Glutamatergic neuron (in vitro differentiated cells): ENCODE results near the gene TBC1D13. TPM values are rescaled to one million over a fixed set of nuclear protein-coding genes. Genes with fewer than 3 reads are reported as not detected.

Experiments used
- DNase-seq: peaks from one replicate; pipeline ENCODE4 v3.0.0; 2022
- H3K27ac Mint-ChIP-seq: one replicate; pipeline ENCODE4 v1.8.0; 2020; ENCODE audit warnings: mild to moderate bottlenecking, mixed read lengths, inconsistent platforms; ENCODE audit not compliant: unreplicated experiment
- H3K27me3 Mint-ChIP-seq: one replicate; pipeline ENCODE4 v1.8.0; 2020; ENCODE audit warnings: mild to moderate bottlenecking, moderate library complexity, mixed read lengths, inconsistent platforms; ENCODE audit not compliant: unreplicated experiment
- H3K36me3 Mint-ChIP-seq: one replicate; pipeline ENCODE4 v1.8.0; 2020; ENCODE audit warnings: mild to moderate bottlenecking, mixed read lengths, inconsistent platforms; ENCODE audit not compliant: unreplicated experiment
- H3K4me1 Mint-ChIP-seq: one replicate; pipeline ENCODE4 v1.8.0; 2020; ENCODE audit warnings: mild to moderate bottlenecking, low read depth, mixed read lengths, inconsistent platforms; ENCODE audit not compliant: unreplicated experiment
- H3K4me3 Mint-ChIP-seq: one replicate; pipeline ENCODE4 v1.8.0; 2020; ENCODE audit warnings: mild to moderate bottlenecking, mixed read lengths, inconsistent platforms; ENCODE audit not compliant: unreplicated experiment
- H3K9me3 Mint-ChIP-seq: one replicate; pipeline ENCODE4 v1.8.0; 2020; ENCODE audit warnings: mild to moderate bottlenecking, moderate library complexity, mixed read lengths, inconsistent platforms; ENCODE audit not compliant: unreplicated experiment
- total RNA-seq: library from RNA; stranded (reverse); fragmentation: NEBNext Ultra II Directional; extraction: Animal tissue kit (Norgen Biotek cat#: 25700); gene quantifications from one replicate; pipeline ENCODE4 v1.2.1, GENCODE V29; 2021; ENCODE audit not compliant: unreplicated experiment
- TF ChIP-seq, protein P1 (sequence below): fragments of 200-600 bp; sonication (generic); IDR thresholded peaks from one replicate; pipeline ENCODE4 v1.5.0; 2021; ENCODE audit not compliant: partially characterized antibody, unreplicated experiment

The TBC1D13 gene
- total RNA-seq, 1 donor from 2014 or later, result 25.6 TPM

DNA sequence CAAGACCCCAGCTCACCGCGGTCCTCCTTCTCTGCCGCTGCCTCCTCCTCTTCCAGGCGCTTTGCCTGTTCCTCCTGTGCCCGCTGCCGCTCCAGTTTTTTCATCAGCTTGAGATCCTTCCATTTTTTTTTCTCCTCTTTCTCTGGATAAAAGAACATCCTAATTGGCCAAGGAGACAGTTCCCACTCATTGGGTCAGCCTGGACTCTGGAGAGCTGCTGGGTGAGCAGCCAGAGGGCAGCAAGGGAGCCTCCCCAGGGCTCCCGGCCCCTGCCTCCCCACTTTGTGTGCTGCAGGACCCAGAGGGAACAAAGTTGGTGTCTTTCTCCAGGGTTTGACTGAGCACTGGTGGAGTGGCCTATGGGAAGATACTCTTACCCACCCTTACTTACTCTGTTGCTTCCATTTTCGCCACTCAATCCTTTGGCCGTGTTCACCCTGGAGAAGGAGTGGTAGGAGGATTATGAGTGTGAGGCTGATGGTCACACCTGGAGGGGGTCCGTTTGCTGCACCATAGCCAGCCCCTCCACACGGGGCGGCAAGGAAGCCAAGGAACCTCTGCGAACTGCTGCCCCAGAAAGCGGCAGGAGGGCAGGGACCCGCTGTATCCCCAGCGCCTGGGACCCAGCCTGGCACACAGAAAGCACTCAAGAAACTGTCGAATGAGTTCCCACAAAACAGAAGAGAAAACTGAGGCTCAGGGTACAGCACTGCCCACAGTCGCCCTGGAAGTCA, 41.8 kb downstream of the TBC1D13 start:
- H3K9me3 Mint-ChIP-seq, result peaks cover 4% of the 10 kb centered on the region
- H3K27me3 Mint-ChIP-seq, result peaks cover 2% of the 10 kb centered on the region
- no peak for DNase-seq
- TF ChIP-seq, protein P1, sequence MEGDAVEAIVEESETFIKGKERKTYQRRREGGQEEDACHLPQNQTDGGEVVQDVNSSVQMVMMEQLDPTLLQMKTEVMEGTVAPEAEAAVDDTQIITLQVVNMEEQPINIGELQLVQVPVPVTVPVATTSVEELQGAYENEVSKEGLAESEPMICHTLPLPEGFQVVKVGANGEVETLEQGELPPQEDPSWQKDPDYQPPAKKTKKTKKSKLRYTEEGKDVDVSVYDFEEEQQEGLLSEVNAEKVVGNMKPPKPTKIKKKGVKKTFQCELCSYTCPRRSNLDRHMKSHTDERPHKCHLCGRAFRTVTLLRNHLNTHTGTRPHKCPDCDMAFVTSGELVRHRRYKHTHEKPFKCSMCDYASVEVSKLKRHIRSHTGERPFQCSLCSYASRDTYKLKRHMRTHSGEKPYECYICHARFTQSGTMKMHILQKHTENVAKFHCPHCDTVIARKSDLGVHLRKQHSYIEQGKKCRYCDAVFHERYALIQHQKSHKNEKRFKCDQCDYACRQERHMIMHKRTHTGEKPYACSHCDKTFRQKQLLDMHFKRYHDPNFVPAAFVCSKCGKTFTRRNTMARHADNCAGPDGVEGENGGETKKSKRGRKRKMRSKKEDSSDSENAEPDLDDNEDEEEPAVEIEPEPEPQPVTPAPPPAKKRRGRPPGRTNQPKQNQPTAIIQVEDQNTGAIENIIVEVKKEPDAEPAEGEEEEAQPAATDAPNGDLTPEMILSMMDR, result no peak
- peak overlapping the region; percentile 92 for H3K4me3 Mint-ChIP-seq
- no peak overlapping the region for H3K27ac Mint-ChIP-seq
- no peaks in the 10 kb centered on the region for H3K36me3 Mint-ChIP-seq
- H3K4me1 Mint-ChIP-seq, result peaks cover 6% of the 10 kb centered on the region

DNA sequence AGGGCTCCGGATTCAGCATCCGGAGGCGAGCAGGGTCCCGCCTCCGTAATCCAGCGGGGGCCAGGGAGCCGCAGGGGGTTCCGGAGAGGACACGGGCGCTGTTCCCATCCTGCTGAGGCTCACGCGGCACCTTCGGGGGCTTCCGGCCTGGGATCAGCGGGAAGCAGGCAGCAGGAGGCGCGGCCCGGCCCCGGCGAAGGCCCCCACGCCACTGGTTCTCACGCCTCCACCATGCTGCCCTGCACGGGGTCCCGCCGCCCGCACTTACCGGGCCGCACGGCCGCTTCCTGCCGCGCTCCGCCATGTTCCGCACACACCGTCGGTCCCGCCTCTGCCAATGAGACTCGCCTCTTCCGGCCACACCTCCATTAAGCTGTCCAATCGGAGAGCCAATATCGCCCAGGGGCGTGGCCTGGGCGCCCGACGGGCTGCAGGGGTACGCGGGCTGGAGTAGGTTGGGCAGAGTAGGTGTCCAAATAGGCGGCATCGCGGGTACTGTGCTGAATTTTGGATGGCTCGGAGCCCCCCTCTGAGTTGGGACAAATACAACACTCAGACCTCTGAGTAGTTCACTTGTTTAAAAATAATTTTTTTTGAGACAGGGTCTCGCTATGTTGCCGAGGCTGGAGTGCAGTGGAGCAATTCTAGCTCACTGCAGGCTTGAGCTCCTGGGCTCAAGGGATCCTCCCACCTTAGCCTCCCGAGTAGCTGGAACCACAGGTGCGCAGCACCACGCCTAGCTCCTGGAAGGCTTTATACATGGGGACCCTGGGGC, 42.6 kb downstream of the TBC1D13 start, which contains the start of gene SPOUT1:
Gene SPOUT1 (minus strand): TSS at position 318 of the 775 bp plus-strand sequence. CDS start 14 bp downstream, at position 304.
- H3K27me3 Mint-ChIP-seq, result peaks cover 2% of the 10 kb centered on the region
- peak within 1 kb of the TSS; percentile 92 for H3K4me3 Mint-ChIP-seq
- TF ChIP-seq, protein P1, result no peak
- DNase-seq, result peak; percentile 93
- H3K36me3 Mint-ChIP-seq, result no peaks in the 10 kb centered on the region
- H3K9me3 Mint-ChIP-seq, result peaks cover 7% of the 10 kb centered on the region
- H3K4me1 Mint-ChIP-seq, result peaks cover 6% of the 10 kb centered on the region
- H3K27ac Mint-ChIP-seq, result no peak within 1 kb of the TSS

DNA sequence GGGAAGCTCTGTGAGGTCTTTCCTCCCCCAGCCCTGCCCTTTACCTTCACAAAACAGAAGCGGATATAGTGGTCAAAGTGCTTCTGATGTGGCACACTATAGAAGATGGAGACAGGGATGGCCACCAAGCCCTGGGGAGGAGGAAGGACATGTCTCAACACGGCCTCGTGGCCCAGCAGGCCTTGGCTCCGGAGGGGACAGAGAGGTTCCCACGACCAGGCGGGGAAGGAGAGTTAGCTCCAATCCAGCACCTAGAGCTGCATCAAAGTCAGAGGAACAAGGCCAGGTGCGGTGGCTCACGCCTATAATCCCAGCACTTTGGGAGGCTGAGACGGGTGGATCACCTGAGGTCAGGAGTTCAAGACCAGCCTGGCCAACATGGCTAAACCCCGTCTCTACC, 46.6 kb downstream of the TBC1D13 start:
- Mint-ChIP-seq H3K27me3 (no peaks in the 10 kb centered on the region), H3K4me1 (peaks cover 4% of the 10 kb centered on the region), H3K4me3 (no peak overlapping the region), H3K36me3 (no peaks in the 10 kb centered on the region), H3K9me3 (peaks cover 4% of the 10 kb centered on the region), H3K27ac (no peak overlapping the region)
- TF ChIP-seq, protein P1, result no peak
- no peak for DNase-seq

DNA sequence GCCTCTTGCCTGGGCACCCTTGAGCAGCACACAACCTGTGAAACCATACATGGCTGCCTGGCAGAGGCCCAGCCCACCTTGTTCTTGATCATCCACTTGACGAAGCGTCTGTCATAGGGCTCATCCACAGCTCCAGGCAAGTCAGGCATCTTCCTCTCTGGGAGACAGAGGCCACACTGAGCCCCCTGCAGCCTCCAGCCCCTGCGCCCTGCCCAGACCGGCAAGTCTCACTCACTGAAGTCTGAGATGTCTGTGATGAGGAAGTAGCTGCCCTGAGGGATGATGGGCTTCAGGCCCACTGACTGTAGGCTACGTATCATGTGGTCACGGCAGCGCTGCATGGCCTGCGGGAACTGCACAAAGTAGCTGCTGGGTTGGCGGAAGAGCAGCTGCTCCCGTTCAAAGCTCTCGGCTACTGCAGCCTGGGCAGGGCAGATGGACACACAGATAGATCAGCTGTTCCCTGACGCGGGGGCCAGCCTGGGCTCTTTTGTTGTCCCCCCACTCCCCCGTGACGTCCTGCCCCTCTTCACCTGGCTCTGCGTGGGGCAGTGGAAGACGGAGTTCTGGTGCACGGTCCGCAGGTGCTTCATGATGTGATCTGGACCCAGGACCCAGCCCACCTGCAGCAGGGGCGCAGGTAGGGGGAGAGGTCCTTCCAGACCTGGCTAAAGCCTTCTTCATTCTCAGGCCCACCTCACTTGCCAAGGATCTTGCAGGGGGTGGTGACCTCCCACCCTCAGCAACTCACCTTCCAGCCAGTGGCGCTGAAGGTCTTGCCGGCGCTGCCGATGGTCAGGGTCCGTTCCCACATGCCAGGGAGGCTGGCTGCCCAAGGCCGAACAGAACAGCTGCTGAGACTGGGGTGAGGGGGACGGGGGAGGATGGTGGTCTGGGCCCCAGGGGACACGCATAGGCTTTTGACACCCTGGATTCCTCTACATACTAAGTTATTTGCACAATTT, 48.5 kb downstream of the TBC1D13 start:
- Mint-ChIP-seq H3K9me3 (peaks cover 2% of the 10 kb centered on the region), H3K4me1 (no peaks in the 10 kb centered on the region), H3K27me3 (no peaks in the 10 kb centered on the region), H3K4me3 (no peak overlapping the region), H3K27ac (peak overlapping the region; percentile 59), H3K36me3 (no peaks in the 10 kb centered on the region)
- DNase-seq, result no peak
- TF ChIP-seq, protein P1, result no peak
